SJSA1 (cell line): ENCODE measurements around the gene RPS6KA4. TPM values are rescaled to one million over a fixed set of nuclear protein-coding genes. Genes with fewer than 3 reads are reported as not detected.
"Not testable (repeated sequence)": the region's sequence is repeated elsewhere in the genome, so short reads cannot be mapped to it uniquely, and the experiment has no call there.

Experiments
- DNase-seq, 2 experiments: peaks; one replicate each; pipeline ENCODE4 v3.0.0-alpha.2; 2015 to 2020; ENCODE audit warnings: low spot score in 2 of 2, low read depth in 1 of 2
- H3K27ac ChIP-seq: fragments of 250-450 bp; sonication (Bioruptor Pico); 2 replicates; pipeline ENCODE4 v1.5.1; 2020; ENCODE audit warnings: mild to moderate bottlenecking, moderate library complexity
- H3K27me3 ChIP-seq: fragments of 250-450 bp; sonication (Bioruptor Pico); replicated peaks from 2 replicates; pipeline ENCODE4 v1.5.1; 2020; ENCODE audit warnings: mild to moderate bottlenecking, moderate library complexity
- H3K36me3 ChIP-seq: fragments of 250-450 bp; sonication (Bioruptor Pico); 2 replicates; pipeline ENCODE4 v1.5.1; 2020; ENCODE audit warnings: mild to moderate bottlenecking
- H3K4me1 ChIP-seq: fragments of 250-450 bp; sonication (Bioruptor Pico); replicated peaks from 2 replicates; pipeline ENCODE4 v1.6.1; 2021; ENCODE audit warnings: mild to moderate bottlenecking
- H3K4me3 ChIP-seq: fragments of 250-450 bp; sonication (Bioruptor Pico); 2 replicates; pipeline ENCODE4 v1.5.1; 2020; ENCODE audit warnings: mild to moderate bottlenecking
- H3K9me3 ChIP-seq: fragments of 250-450 bp; sonication (Bioruptor Pico); replicated peaks from 2 replicates; pipeline ENCODE4 v1.5.1; 2020; ENCODE audit warnings: mild to moderate bottlenecking
- total RNA-seq: library from RNA; depleted of rRNA; stranded (reverse); fragments of >200 nt; shearing (Covaris generic); gene quantifications from 2 replicates; pipeline ENCODE4 v1.2.3, GENCODE V29; 2014; rRNA removed

RPS6KA4 gene
- 81.8 and 84.1 TPM in 2 replicates for total RNA-seq

GRCh38 chr11:64358907-64359711 lies at the start of gene RPS6KA4:
RPS6KA4 (plus strand) TSS chr11:64359162; CDS start chr11:64359236, 74 bp downstream.
- Histone ChIP-seq H3K27me3 (no peaks in the 10 kb centered on the region), H3K4me3 (peak within 1 kb of the TSS; percentile 93), H3K9me3 (no peaks in the 10 kb centered on the region), H3K4me1 (peaks cover 45% of the 10 kb centered on the region), H3K36me3 (peaks cover 47% of the 10 kb centered on the region), H3K27ac (peak within 1 kb of the TSS; percentile 83)
- DNase-seq, result peak; percentile 80 to 81

DNA sequence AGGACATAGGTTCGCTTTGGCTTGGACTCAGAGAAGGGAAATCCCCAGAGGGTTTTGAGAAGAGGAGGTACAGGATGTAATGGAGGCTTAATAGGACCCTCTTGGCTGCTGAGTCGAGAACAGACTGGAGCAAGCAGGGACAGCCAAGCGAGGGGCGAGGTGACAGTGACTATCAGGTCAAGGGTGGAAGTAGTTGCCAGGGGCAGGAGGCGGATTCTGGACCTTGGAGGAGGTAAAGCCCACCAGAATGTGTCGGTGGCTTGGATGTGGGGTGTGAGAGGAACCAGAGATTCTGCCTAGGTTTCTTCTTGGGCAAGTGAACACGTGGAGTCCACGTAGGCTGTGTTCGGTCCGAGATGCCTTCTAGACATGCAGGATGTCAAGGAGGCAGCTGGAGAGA lies 46.0 kb upstream of the RPS6KA4 start:
- DNase-seq, result no peak
- Histone ChIP-seq H3K27me3 (no peaks in the 10 kb centered on the region), H3K27ac (no peak overlapping the region), H3K36me3 (peaks cover 44% of the 10 kb centered on the region), H3K4me3 (no peak overlapping the region), H3K4me1 (peaks cover 5% of the 10 kb centered on the region; the same call in 1 of the 2 replicates), H3K9me3 (no peaks in the 10 kb centered on the region)

DNA sequence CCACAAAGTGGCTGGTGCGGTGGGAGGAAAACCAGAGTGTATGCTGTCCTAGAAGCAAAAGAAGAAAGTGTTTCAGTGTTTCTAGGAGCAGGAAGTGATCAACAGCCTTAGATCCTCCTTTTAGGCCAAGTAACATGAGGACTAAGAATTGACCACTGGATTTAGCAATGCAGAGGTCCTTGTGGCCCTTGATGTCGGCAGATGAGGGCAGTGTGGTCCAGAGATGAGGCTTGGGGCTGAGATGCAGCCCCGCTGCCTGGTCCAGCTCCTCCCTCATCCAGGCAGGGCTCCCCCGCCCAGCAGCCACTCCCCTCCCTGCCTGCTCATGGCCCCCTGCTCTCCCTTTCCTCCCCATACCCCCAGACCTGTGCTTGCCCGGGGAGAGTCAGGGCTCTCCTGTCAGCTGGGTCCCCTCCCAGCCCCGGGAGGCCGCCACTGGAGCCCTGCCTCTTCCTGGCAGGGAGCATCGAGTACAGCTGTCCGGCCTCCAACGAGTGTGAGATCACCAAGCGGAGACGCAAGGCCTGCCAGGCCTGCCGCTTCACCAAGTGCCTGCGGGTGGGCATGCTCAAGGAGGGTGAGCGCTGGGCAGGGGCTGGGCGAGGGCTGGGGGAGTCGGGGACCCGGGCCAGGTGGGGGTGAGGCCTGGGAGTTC lies 45.3 kb upstream of the RPS6KA4 start:
- no peaks in the 10 kb centered on the region for H3K27me3 ChIP-seq
- H3K4me3 ChIP-seq, result no peak overlapping the region
- H3K4me1 ChIP-seq, result peaks cover 5% of the 10 kb centered on the region; the same call in 1 of the 2 replicates
- H3K9me3 ChIP-seq, result no peaks in the 10 kb centered on the region
- no peak overlapping the region for H3K27ac ChIP-seq
- DNase-seq, result no peak
- peaks cover 43% of the 10 kb centered on the region for H3K36me3 ChIP-seq

- Histone ChIP-seq H3K27ac (no peak overlapping the region), H3K36me3 (peaks cover 43% of the 10 kb centered on the region), H3K9me3 (no peaks in the 10 kb centered on the region), H3K4me1 (peaks cover 10% of the 10 kb centered on the region), H3K27me3 (no peaks in the 10 kb centered on the region), H3K4me3 (no peak overlapping the region)
- DNase-seq, result no peak
These were observed 44.7 kb upstream of the RPS6KA4 start for GRCh38 chr11:64314146-64314804.

GRCh38 chr11:64314805-64315561 lies 44.0 kb upstream of the RPS6KA4 start:
- peaks cover 10% of the 10 kb centered on the region for H3K4me1 ChIP-seq
- no peaks in the 10 kb centered on the region for H3K27me3 ChIP-seq
- H3K36me3 ChIP-seq, result peaks cover 43% of the 10 kb centered on the region
- no peak overlapping the region for H3K4me3 ChIP-seq
- no peaks in the 10 kb centered on the region for H3K9me3 ChIP-seq
- DNase-seq, result no peak
- no peak overlapping the region for H3K27ac ChIP-seq

- DNase-seq, H3K9me3 ChIP-seq, H3K4me3 ChIP-seq, H3K27ac ChIP-seq, H3K27me3 ChIP-seq: not testable (repeated sequence)
- Histone ChIP-seq H3K4me1 (peaks cover 10% of the 10 kb centered on the region), H3K36me3 (peaks cover 43% of the 10 kb centered on the region)
These were observed 43.1 kb upstream of the RPS6KA4 start for GRCh38 chr11:64315667-64316526.

DNA sequence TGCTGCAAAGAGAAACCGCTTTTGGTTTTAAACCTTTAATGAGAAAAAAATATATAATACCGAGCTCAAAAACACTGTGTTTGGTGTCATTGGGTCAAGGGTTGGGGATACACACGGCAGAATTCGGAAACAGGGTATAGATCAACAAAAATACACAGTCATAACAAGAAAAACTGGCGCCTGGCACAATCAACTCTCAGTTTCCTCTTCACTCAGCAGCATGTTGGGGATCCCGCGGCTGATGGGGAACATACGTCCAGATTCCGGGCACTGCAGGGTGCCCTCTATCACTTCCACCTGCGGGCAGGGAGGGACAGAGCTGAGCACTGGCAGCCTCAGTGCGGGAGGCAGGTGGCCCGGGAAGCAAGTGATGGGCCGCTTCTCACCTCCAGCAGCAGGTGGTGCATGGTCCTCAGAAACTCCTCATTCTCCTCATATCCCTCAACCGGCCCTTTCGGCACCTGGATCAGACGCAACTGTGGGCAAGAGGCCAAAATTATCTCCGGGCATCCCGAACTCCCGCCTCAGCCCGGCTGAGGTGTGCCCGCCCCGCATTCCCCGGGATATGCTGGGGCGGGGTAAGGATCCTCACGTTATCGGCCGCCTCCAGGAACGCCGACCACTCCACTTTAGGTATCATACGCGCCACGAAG lies 42.2 kb upstream of the RPS6KA4 start:
- Histone ChIP-seq H3K4me1 (peaks cover 16% of the 10 kb centered on the region), H3K27ac (peak overlapping the region; percentile 81), H3K27me3 (no peaks in the 10 kb centered on the region), H3K4me3 (peak overlapping the region; percentile 69), H3K9me3 (no peaks in the 10 kb centered on the region), H3K36me3 (peaks cover 43% of the 10 kb centered on the region)
- DNase-seq, result no peak

DNA sequence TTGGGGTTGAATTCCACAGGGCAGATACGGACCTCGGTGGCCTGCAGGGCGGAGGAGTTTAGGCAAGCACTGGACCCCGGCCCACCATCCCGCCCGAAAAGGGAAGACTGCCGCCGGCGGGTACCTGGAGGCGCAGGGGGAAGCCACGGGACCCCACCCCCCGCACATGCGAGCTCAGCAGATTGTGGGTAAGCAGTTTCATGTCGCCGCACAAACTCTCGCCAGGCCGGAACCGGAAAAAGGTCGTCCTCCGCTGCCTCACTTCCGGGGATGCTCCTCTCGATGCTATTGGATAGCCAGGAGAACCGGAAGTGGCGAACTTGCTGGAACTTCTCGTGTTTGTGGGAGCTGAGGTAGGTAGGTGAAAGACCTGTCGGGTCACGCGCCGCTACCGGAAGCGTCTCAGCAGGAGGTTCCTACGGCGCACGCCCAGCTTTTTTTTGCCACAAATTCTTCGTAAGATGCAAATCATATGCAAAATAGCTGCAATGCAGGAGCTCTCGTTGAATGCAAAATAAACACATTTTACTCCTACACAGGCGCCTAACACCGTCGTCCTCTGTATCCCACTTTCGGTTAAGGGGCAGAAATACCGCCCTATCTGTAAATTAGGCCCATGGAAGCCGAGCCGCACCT lies 41.5 kb upstream of the RPS6KA4 start, which contains the start of gene TRMT112:
Gene TRMT112 (minus strand): TSS at position 235 of the 636 bp plus-strand sequence. CDS start 33 bp downstream, at position 202.
- Histone ChIP-seq H3K4me3 (peak within 1 kb of the TSS; percentile 69), H3K27ac (peak within 1 kb of the TSS; percentile 81), H3K9me3 (no peaks in the 10 kb centered on the region), H3K36me3 (peaks cover 44% of the 10 kb centered on the region), H3K27me3 (no peaks in the 10 kb centered on the region), H3K4me1 (peaks cover 20% of the 10 kb centered on the region)
- peak; percentile 93 to 99 for DNase-seq

DNA sequence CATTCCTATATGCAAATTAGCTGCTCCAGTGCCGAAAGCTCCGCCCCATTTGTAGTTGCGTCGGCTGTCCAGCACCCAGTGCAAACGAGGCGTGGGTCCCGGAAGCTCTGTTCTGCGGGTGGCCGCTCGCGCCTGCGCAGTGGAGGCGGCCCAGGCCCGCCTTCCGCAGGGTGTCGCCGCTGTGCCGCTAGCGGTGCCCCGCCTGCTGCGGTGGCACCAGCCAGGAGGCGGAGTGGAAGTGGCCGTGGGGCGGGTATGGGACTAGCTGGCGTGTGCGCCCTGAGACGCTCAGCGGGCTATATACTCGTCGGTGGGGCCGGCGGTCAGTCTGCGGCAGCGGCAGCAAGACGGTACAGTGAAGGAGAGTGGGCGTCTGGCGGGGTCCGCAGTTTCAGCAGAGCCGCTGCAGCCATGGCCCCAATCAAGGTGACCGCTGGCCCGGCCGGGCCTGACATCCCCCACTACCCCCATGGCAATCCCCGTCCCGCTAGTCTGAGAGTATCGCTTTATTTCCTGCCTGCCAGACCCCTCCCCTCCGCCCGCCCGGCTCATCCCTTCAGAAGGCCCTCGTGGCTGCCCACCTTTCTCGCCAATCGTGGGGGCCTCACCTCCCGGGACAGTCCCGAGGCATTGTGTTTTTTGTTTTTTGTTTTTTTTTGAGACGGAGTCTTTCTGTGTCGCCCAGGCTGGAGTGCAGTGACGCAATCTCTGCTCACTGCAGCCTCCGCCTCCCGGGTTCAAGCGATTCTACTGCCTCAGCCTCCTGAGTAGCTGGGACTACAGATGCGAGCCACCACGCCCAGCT lies 40.8 kb upstream of the RPS6KA4 start, which contains the start of gene PRDX5:
Gene PRDX5 (plus strand): TSS at position 161 of the 805 bp plus-strand sequence. CDS start 95 bp downstream, at position 256.
- Histone ChIP-seq H3K27ac (peak within 1 kb of the TSS; percentile 81), H3K36me3 (peaks cover 46% of the 10 kb centered on the region), H3K9me3 (no peaks in the 10 kb centered on the region), H3K27me3 (no peaks in the 10 kb centered on the region), H3K4me1 (peaks cover 20% of the 10 kb centered on the region), H3K4me3 (peak within 1 kb of the TSS; percentile 69)
- DNase-seq, result peak; percentile 97 to 99

GRCh38 chr11:64318766-64319761 lies 39.9 kb upstream of the RPS6KA4 start:
- Histone ChIP-seq H3K27me3 (no peaks in the 10 kb centered on the region), H3K27ac (no peak overlapping the region; the same call in 1 of the 2 replicates), H3K4me1 (peaks cover 20% of the 10 kb centered on the region), H3K4me3 (peak overlapping the region; percentile 69), H3K9me3 (no peaks in the 10 kb centered on the region), H3K36me3 (peaks cover 42% of the 10 kb centered on the region)
- DNase-seq, result no peak
